ENCODE data around the gene UFSP2.

UFSP2 gene

DNA sequence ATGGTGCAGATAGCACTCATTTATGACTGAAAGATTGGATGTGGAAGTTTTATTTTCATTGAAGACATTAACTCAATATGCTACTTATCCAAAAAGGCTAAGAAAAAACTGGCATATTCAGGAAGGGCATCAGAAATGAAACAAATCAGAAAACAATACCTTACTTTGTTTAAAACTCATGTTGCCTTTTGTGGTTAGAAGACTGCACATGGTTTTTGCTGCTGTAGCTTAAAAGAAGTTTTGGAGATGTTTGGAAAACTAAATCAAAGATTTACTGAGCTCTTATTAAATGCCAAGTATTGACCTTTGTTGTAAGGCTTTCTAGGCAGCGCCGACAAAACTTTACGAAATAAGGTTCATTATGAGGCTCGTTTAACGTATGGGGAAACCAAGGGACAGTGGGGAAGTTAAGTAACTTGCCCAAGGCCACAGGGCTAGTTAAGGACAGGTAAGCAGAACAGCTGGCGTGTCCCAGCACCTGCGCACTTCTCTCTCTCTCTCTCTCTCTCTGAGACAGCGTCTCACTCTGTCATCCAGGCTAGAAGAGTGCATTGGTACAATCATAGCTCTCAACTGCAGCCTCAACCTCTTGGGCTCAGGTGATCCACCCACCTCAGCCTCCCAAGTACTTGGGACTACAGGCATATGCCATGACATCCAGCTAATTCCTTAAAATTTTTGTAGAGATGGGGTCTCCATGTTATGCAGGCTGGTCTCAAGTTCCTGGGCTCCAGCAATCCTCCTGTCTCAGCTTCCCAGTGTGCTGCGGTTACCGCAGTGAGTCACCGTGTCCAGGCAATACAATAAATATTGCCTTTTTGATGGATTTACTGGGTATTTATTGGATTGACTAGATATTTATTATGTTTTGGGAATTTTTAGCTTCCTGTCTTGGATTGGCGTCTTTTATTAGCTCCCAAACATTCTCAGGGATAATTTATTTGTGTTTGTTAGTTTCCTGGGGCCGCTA lies 46.2 kb downstream of the UFSP2 start:
- Histone ChIP-seq H3K27ac (replicated peaks) (no peak overlapping the region), H3K4me3 (replicated peaks; ENCODE audit: insufficient read depth, low read length) (no peak overlapping the region), H3K27me3 (ENCODE audit: insufficient read depth, poor library complexity, severe bottlenecking) (peaks cover 5% of the 10 kb centered on the region)
- no peak for DNase-seq (ENCODE audit: low read depth in 1 of 2, low spot score in 1 of 2)
- TF ChIP-seq POLR2AphosphoS5 (IDR thresholded peaks at IDR 0.05; ENCODE audit: low read depth) (no peak), CTCF (IDR thresholded peaks at IDR 0.05; ENCODE audit: insufficient read depth, low read length) (no peak), REST (IDR thresholded peaks at IDR 0.05; ENCODE audit: insufficient replicate concordance, low read depth) (no peak), SPI1 (IDR thresholded peaks at IDR 0.05; ENCODE audit: borderline replicate concordance, low read depth) (no peak), GABPA (IDR thresholded peaks at IDR 0.05; ENCODE audit: low read depth) (no peak)

- H3K27ac ChIP-seq (replicated peaks) = no peak overlapping the region
- DNase-seq (ENCODE audit: low read depth in 1 of 2, low spot score in 1 of 2) = no peak
- no peaks in the 10 kb centered on the region for H3K27me3 ChIP-seq (ENCODE audit: insufficient read depth, poor library complexity, severe bottlenecking)
- no peak overlapping the region for H3K4me3 ChIP-seq (replicated peaks; ENCODE audit: insufficient read depth, low read length)
- no peak for TF ChIP-seq SPI1 (IDR thresholded peaks at IDR 0.05; ENCODE audit: borderline replicate concordance, low read depth)
- TF ChIP-seq REST (IDR thresholded peaks at IDR 0.05; ENCODE audit: insufficient replicate concordance, low read depth) = no peak
- no peak for TF ChIP-seq CTCF (IDR thresholded peaks at IDR 0.05; ENCODE audit: insufficient read depth, low read length)
- TF ChIP-seq GABPA (IDR thresholded peaks at IDR 0.05; ENCODE audit: low read depth) = no peak
- TF ChIP-seq POLR2AphosphoS5 (IDR thresholded peaks at IDR 0.05; ENCODE audit: low read depth) = no peak
These were observed 47.5 kb downstream of the UFSP2 start for GRCh38 chr4:185378264-185378663.

- TF ChIP-seq REST (IDR thresholded peaks at IDR 0.05; ENCODE audit: insufficient replicate concordance, low read depth) = no peak
- TF ChIP-seq SPI1 (IDR thresholded peaks at IDR 0.05; ENCODE audit: borderline replicate concordance, low read depth) = no peak
- TF ChIP-seq GABPA (IDR thresholded peaks at IDR 0.05; ENCODE audit: low read depth) = no peak
- TF ChIP-seq POLR2AphosphoS5 (IDR thresholded peaks at IDR 0.05; ENCODE audit: low read depth) = no peak
- TF ChIP-seq CTCF (IDR thresholded peaks at IDR 0.05; ENCODE audit: insufficient read depth, low read length) = no peak
- DNase-seq (ENCODE audit: low read depth in 1 of 2, low spot score in 1 of 2) = no peak
- Histone ChIP-seq H3K27me3 (ENCODE audit: insufficient read depth, poor library complexity, severe bottlenecking) (peaks cover 1% of the 10 kb centered on the region), H3K27ac (replicated peaks) (no peak overlapping the region), H3K4me3 (replicated peaks; ENCODE audit: insufficient read depth, low read length) (no peak overlapping the region)
These were observed 51.2 kb downstream of the UFSP2 start for GRCh38 chr4:185374573-185374972.
